PFSK-1 (cell line): ENCODE results near the gene OR2L3.

Experiments used
- FOXP2 ChIP-seq: optimal IDR thresholded peaks from 2 replicates; pipeline ENCODE3; 2011; ENCODE audit warnings: borderline replicate concordance, control low read depth, inconsistent platforms; ENCODE audit not compliant: insufficient read depth; ENCODE audit errors: extremely low read length, extremely low read depth
- POLR2AphosphoS5 ChIP-seq: IDR thresholded peaks from 2 replicates; pipeline ENCODE4 v1.6.1; 2012; ENCODE audit warnings: low read depth, mild to moderate bottlenecking, control low read depth, low read length, moderate library complexity
- REST ChIP-seq, 2 experiments: IDR thresholded peaks; 2 replicates each; pipeline versions ENCODE4 v1.6.1 to v1.8.0; 2011 to 2012; ENCODE audit warnings: low read depth in 2 of 2, low read length in 2 of 2, control low read depth in 1 of 2, inconsistent platforms in 1 of 2, mild to moderate bottlenecking in 1 of 2, moderate library complexity in 1 of 2; ENCODE audit not compliant: insufficient read depth in 1 of 2
- SIN3A ChIP-seq: IDR thresholded peaks from 2 replicates; pipeline ENCODE4 v1.6.1; 2012; ENCODE audit warnings: mild to moderate bottlenecking, low read length, moderate library complexity, borderline replicate concordance; ENCODE audit not compliant: insufficient read depth
- TAF1 ChIP-seq: IDR thresholded peaks from 2 replicates; pipeline ENCODE4 v1.6.1; 2012; ENCODE audit warnings: low read length, control low read depth, borderline replicate concordance; ENCODE audit not compliant: insufficient read depth

The OR2L3 gene

GRCh38 chr1:248098529-248098928 lies 51.9 kb downstream of the OR2L3 start:
- no peak for TF ChIP-seq FOXP2
- no peak for TF ChIP-seq SIN3A
- TF ChIP-seq REST (IDR thresholded peaks at IDR 0.05; ENCODE audit: insufficient read depth in 1 of 2, low read depth in 2 of 2, low read length in 2 of 2): no peak
- TF ChIP-seq TAF1: no peak
- TF ChIP-seq POLR2AphosphoS5: no peak

- no peak for TF ChIP-seq REST (IDR thresholded peaks at IDR 0.05; ENCODE audit: insufficient read depth in 1 of 2, low read depth in 2 of 2, low read length in 2 of 2)
Measured at GRCh38 chr1:248102847-248103246, 56.2 kb downstream of the OR2L3 start.

GRCh38 chr1:248111157-248111556 lies 64.5 kb downstream of the OR2L3 start:
- TF ChIP-seq REST (IDR thresholded peaks at IDR 0.05; ENCODE audit: insufficient read depth in 1 of 2, low read depth in 2 of 2, low read length in 2 of 2): no peak
- no peak for TF ChIP-seq SIN3A
